HepG2 (cell line): ENCODE data around the gene AMZ1. TPM values are rescaled to one million over a fixed set of nuclear protein-coding genes. Genes with fewer than 3 reads are reported as not detected.

Experiments
- ADNP ChIP-seq: sonication (generic); formaldehyde crosslinking; IDR thresholded peaks from 2 replicates; pipeline ENCODE4 v1.4.0; 2020; ENCODE audit warnings: missing genetic modification reagents
- ATF1 ChIP-seq: IDR thresholded peaks from 2 replicates; pipeline ENCODE4 v1.6.1; 2016; ENCODE audit warnings: mild to moderate bottlenecking, control low read depth
- CBFB ChIP-seq: sonication (generic); formaldehyde crosslinking; IDR thresholded peaks from 2 replicates; pipeline ENCODE4 v1.4.0; 2020; ENCODE audit warnings: missing genetic modification reagents
- HOXA9 ChIP-seq: sonication (generic); formaldehyde crosslinking; IDR thresholded peaks from 2 replicates; pipeline ENCODE4 v1.8.1; 2022; ENCODE audit warnings: missing genetic modification reagents, mild to moderate bottlenecking, moderate library complexity, borderline replicate concordance
- KMT2B ChIP-seq: IDR thresholded peaks from 2 replicates; pipeline ENCODE4 v1.6.1; 2016; ENCODE audit warnings: missing genetic modification reagents, missing compliant biosample characterization
- LBX2 ChIP-seq: sonication (generic); formaldehyde crosslinking; IDR thresholded peaks from 2 replicates; pipeline ENCODE4 v1.5.0; 2020; ENCODE audit warnings: missing genetic modification reagents, mild to moderate bottlenecking, borderline replicate concordance
- RXRA ChIP-seq: sonication (generic); formaldehyde crosslinking; IDR thresholded peaks from 2 replicates; pipeline ENCODE4 v1.5.1; 2020; ENCODE audit warnings: missing genetic modification reagents
- SRY ChIP-seq: sonication (generic); formaldehyde crosslinking; IDR thresholded peaks from 2 replicates; pipeline ENCODE4 v1.8.0; 2022; ENCODE audit warnings: mild to moderate bottlenecking, missing genetic modification reagents
- THAP11 ChIP-seq: IDR thresholded peaks from 2 replicates; pipeline ENCODE4 v1.6.1; 2016; ENCODE audit warnings: missing biosample characterization, missing genetic modification reagents
- ZBTB8A ChIP-seq: sonication (generic); formaldehyde crosslinking; IDR thresholded peaks from 2 replicates; pipeline ENCODE4 v1.4.0; 2020; ENCODE audit warnings: mild to moderate bottlenecking, low read depth, missing genetic modification reagents, borderline replicate concordance
- ZNF280D ChIP-seq: sonication (generic); formaldehyde crosslinking; IDR thresholded peaks from 2 replicates; pipeline ENCODE4 v1.5.1; 2020; ENCODE audit warnings: mild to moderate bottlenecking, missing genetic modification reagents
- ZNF331 ChIP-seq: sonication (generic); formaldehyde crosslinking; IDR thresholded peaks from 2 replicates; pipeline ENCODE4 v1.4.0; 2020; ENCODE audit warnings: missing genetic modification reagents
- ZNF431 ChIP-seq: sonication (generic); formaldehyde crosslinking; IDR thresholded peaks from 2 replicates; pipeline ENCODE4 v1.9.0; 2022; ENCODE audit warnings: missing genetic modification reagents, low read depth, mild to moderate bottlenecking, borderline replicate concordance
- ZNF44 ChIP-seq: sonication (generic); formaldehyde crosslinking; IDR thresholded peaks from 2 replicates; pipeline ENCODE4 v1.5.1; 2020; ENCODE audit warnings: mild to moderate bottlenecking, missing genetic modification reagents
- ZNF446 ChIP-seq: sonication (generic); formaldehyde crosslinking; IDR thresholded peaks from 2 replicates; pipeline ENCODE4 v1.5.0; 2020; ENCODE audit warnings: mild to moderate bottlenecking, missing genetic modification reagents
- ZNF790 ChIP-seq: sonication (generic); formaldehyde crosslinking; IDR thresholded peaks from 2 replicates; pipeline ENCODE4 v1.8.0; 2022; ENCODE audit warnings: missing genetic modification reagents, mild to moderate bottlenecking, borderline replicate concordance
- ZSCAN12 ChIP-seq: sonication (generic); formaldehyde crosslinking; IDR thresholded peaks from 2 replicates; pipeline ENCODE4 v1.9.0; 2021; ENCODE audit warnings: mild to moderate bottlenecking, missing genetic modification reagents
- ZSCAN25 ChIP-seq: sonication (generic); formaldehyde crosslinking; IDR thresholded peaks from 2 replicates; pipeline ENCODE4 v1.8.0; 2022; ENCODE audit warnings: mild to moderate bottlenecking, missing genetic modification reagents
- ZUFSP ChIP-seq: sonication (generic); formaldehyde crosslinking; IDR thresholded peaks from 2 replicates; pipeline ENCODE4 v1.9.0; 2021; ENCODE audit warnings: missing genetic modification reagents, mild to moderate bottlenecking, borderline replicate concordance
- polyA plus RNA-seq, 8 experiments: library from polyadenylated mRNA; depleted of rRNA in 3 of 8; stranded (reverse) in 7 of 8; unstranded in 1 of 8; fragments of >200 nt; fragmentation: Illumina TruSeq in 4 of 8; extraction: Trizol in 4 of 8; gene quantifications; 2 replicates each; pipeline versions ENCODE4 v1.2.1 to v1.2.3, GENCODE V29; 2011 to 2016; ENCODE audit warnings: low read depth in 4 of 8, missing spikeins in 1 of 8, mixed read lengths in 1 of 8; ENCODE audit not compliant: insufficient read depth in 1 of 8
- total RNA-seq, 5 experiments: library from RNA; depleted of rRNA; stranded (reverse); fragments of >200 nt; fragmentation: Illumina TruSeq; extraction: Trizol; gene quantifications; 2 replicates each; pipeline ENCODE4 v1.2.3, GENCODE V29; 2016; ENCODE audit warnings: low read depth in 1 of 5
- TF ChIP-seq, protein P1 (sequence below): sonication (generic); formaldehyde crosslinking; IDR thresholded peaks from 2 replicates; pipeline ENCODE4 v1.9.0; 2021; ENCODE audit warnings: missing genetic modification reagents, mild to moderate bottlenecking, borderline replicate concordance
- TF ChIP-seq, protein P2 (sequence below): sonication (generic); formaldehyde crosslinking; IDR thresholded peaks from 2 replicates; pipeline ENCODE4 v1.5.1; 2020; ENCODE audit warnings: missing genetic modification reagents, mild to moderate bottlenecking, borderline replicate concordance

Gene AMZ1
- total and polyA plus RNA-seq, 2 of the 13 experiments (the other 11 are each of a cell fraction or from before 2014, with no cell fraction given): 0.03 TPM; not detected in 1

- TF ChIP-seq, protein P1, sequence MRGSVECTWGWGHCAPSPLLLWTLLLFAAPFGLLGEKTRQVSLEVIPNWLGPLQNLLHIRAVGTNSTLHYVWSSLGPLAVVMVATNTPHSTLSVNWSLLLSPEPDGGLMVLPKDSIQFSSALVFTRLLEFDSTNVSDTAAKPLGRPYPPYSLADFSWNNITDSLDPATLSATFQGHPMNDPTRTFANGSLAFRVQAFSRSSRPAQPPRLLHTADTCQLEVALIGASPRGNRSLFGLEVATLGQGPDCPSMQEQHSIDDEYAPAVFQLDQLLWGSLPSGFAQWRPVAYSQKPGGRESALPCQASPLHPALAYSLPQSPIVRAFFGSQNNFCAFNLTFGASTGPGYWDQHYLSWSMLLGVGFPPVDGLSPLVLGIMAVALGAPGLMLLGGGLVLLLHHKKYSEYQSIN (CRISPR knock-in tag): no peak; the same call in 1 of the 2 replicates
- TF ChIP-seq SRY (CRISPR knock-in tag): peak; percentile 60; the same call in 1 of the 2 replicates
- peak; percentile 82; the same call in 1 of the 2 replicates for TF ChIP-seq ZBTB8A (CRISPR knock-in tag)
- no peak for TF ChIP-seq ATF1 (CRISPR knock-in tag)
- peak; percentile 99 for TF ChIP-seq RXRA
- TF ChIP-seq ZSCAN25 (CRISPR knock-in tag): peak; percentile 85
- TF ChIP-seq ZNF280D: peak; percentile 97
- 0 out of 2 replicates have a peak, but pooled peaks have one; percentile 60 for TF ChIP-seq HOXA9
- TF ChIP-seq ZNF431 (CRISPR knock-in tag): peak; percentile 98; the same call in 1 of the 2 replicates
- peak; percentile 79 for TF ChIP-seq ZNF446 (CRISPR knock-in tag)
- TF ChIP-seq ADNP: no peak
- peak; percentile 80; the same call in 1 of the 2 replicates for TF ChIP-seq ZSCAN12 (CRISPR knock-in tag)
- TF ChIP-seq, protein P2, sequence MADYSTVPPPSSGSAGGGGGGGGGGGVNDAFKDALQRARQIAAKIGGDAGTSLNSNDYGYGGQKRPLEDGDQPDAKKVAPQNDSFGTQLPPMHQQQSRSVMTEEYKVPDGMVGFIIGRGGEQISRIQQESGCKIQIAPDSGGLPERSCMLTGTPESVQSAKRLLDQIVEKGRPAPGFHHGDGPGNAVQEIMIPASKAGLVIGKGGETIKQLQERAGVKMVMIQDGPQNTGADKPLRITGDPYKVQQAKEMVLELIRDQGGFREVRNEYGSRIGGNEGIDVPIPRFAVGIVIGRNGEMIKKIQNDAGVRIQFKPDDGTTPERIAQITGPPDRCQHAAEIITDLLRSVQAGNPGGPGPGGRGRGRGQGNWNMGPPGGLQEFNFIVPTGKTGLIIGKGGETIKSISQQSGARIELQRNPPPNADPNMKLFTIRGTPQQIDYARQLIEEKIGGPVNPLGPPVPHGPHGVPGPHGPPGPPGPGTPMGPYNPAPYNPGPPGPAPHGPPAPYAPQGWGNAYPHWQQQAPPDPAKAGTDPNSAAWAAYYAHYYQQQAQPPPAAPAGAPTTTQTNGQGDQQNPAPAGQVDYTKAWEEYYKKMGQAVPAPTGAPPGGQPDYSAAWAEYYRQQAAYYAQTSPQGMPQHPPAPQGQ (CRISPR knock-in tag): no peak
- no peak; the same call in 1 of the 2 replicates for TF ChIP-seq KMT2B (CRISPR knock-in tag)
- TF ChIP-seq CBFB: peak; percentile 79
- TF ChIP-seq ZNF790 (CRISPR knock-in tag): peak; percentile 82; the same call in 1 of the 2 replicates
- peak; percentile 80 for TF ChIP-seq THAP11 (CRISPR knock-in tag)
- TF ChIP-seq ZNF331: peak; percentile 82
- no peak for TF ChIP-seq ZNF44 (CRISPR knock-in tag)
- peak; percentile 92; the same call in 1 of the 2 replicates for TF ChIP-seq LBX2 (CRISPR knock-in tag)
- TF ChIP-seq ZUFSP: no peak
Measured at GRCh38 chr7:2663121-2663886, 24.7 kb upstream of the AMZ1 start (continued).
